H1 (cell line): ENCODE data around the gene ASTN2. TPM values are rescaled to one million over a fixed set of nuclear protein-coding genes. Genes with fewer than 3 reads are reported as not detected.

Experiments
- CTCF ChIA-PET: fragments of 300-600 bp; sonication (Branson Sonifier 250); formaldehyde crosslinking; loops from one replicate; lab custom pipeline; 2021; ENCODE audit not compliant: partially characterized antibody; lab: Charles Lee
- POLR2A ChIA-PET: fragments of 300-600 bp; sonication (Branson Sonifier 250); formaldehyde crosslinking; loops from one replicate; lab custom pipeline; 2021; ENCODE audit warnings: inconsistent platforms; ENCODE audit not compliant: partially characterized antibody; lab: Charles Lee
- DNase-seq, 2 experiments: peaks; one replicate each; pipeline versions ENCODE4 v3.0.0 to v3.0.0-alpha.2; 2010 to 2022; ENCODE audit warnings: low spot score in 2 of 2, low read depth in 1 of 2, mixed read lengths in 1 of 2
- FAIRE-seq: peaks from 2 replicates; lab custom pipeline; 2011; peaks lifted over from hg19 to GRCh38; lab: Jason Lieb, UNC
- H2AFZ ChIP-seq: 2 replicates; pipeline ENCODE4 v1.8.1; 2012; ENCODE audit warnings: low read length, inconsistent platforms
- H2AK5ac ChIP-seq: 2 replicates; pipeline ENCODE4 v1.6.1; 2013; ENCODE audit warnings: low read depth, low read length
- H2BK120ac ChIP-seq: replicated peaks from 2 replicates; pipeline ENCODE3; 2013; ENCODE audit warnings: low read depth, low read length, inconsistent platforms
- H2BK12ac ChIP-seq: 2 replicates; pipeline ENCODE4 v1.6.1; 2013; ENCODE audit warnings: low read depth, low read length
- H2BK15ac ChIP-seq: 2 replicates; pipeline ENCODE4 v1.6.1; 2013; ENCODE audit warnings: low read length
- H2BK20ac ChIP-seq: 2 replicates; pipeline ENCODE4 v1.6.1; 2013; ENCODE audit warnings: low read length
- H2BK5ac ChIP-seq: 2 replicates; pipeline ENCODE4 v1.6.1; 2013; ENCODE audit warnings: low read depth, low read length
- H3K14ac ChIP-seq: 2 replicates; pipeline ENCODE4 v1.6.1; 2013; ENCODE audit warnings: inconsistent platforms; ENCODE audit not compliant: insufficient read length
- H3K18ac ChIP-seq: 2 replicates; pipeline ENCODE4 v1.6.1; 2013; ENCODE audit warnings: low read length; ENCODE audit errors: extremely low read depth
- H3K23ac ChIP-seq: 2 replicates; pipeline ENCODE4 v1.6.1; 2013; ENCODE audit warnings: inconsistent platforms; ENCODE audit not compliant: insufficient read length
- H3K23me2 ChIP-seq: 2 replicates; pipeline ENCODE4 v1.6.1; 2013; ENCODE audit warnings: low read depth, low read length
- H3K27ac ChIP-seq: 2 replicates; pipeline ENCODE4 v1.6.1; 2011; ENCODE audit warnings: low read depth, low read length, inconsistent platforms
- H3K27me3 ChIP-seq, 4 experiments: replicated peaks in 1 of 4; 1 replicate in 1 of 4; 2 replicates in 3 of 4; pipeline versions ENCODE4 v1.6.1 to v1.8.1; 2011 to 2013; ENCODE audit warnings: low read length in 3 of 4, mild to moderate bottlenecking in 3 of 4, inconsistent platforms in 2 of 4, mixed read lengths in 2 of 4, moderate library complexity in 1 of 4; ENCODE audit not compliant: control insufficient read depth in 3 of 4, insufficient read depth in 3 of 4; ENCODE audit errors: extremely low read depth in 1 of 4
- H3K36me3 ChIP-seq, 4 experiments: 2 replicates each; pipeline versions ENCODE4 v1.6.1 to v1.8.1; 2011 to 2013; ENCODE audit warnings: mild to moderate bottlenecking in 4 of 4, low read length in 3 of 4, moderate library complexity in 2 of 4, control low read depth in 1 of 4, inconsistent platforms in 1 of 4; ENCODE audit not compliant: insufficient read depth in 4 of 4, control insufficient read depth in 2 of 4
- H3K4ac ChIP-seq: replicated peaks from 2 replicates; pipeline ENCODE3; 2013; ENCODE audit warnings: low read length, low read depth, mixed read lengths, inconsistent platforms; ENCODE audit not compliant: insufficient read length
- H3K4me1 ChIP-seq, 4 experiments: replicated peaks in 1 of 4; 1 replicate in 1 of 4; 2 replicates in 3 of 4; pipeline versions ENCODE4 v1.6.1 to v1.8.1; 2011 to 2013; ENCODE audit warnings: low read length in 3 of 4, inconsistent platforms in 2 of 4, mixed read lengths in 1 of 4; ENCODE audit not compliant: insufficient read depth in 4 of 4, control insufficient read depth in 3 of 4
- H3K4me2 ChIP-seq, 2 experiments: 2 replicates each; pipeline versions ENCODE4 v1.6.1 to v1.8.1; 2011 to 2013; ENCODE audit warnings: low read depth in 2 of 2, low read length in 2 of 2, control low read depth in 1 of 2, inconsistent platforms in 1 of 2, mild to moderate bottlenecking in 1 of 2; ENCODE audit not compliant: insufficient read depth in 1 of 2
- H3K4me3 ChIP-seq, 4 experiments: fragments of 200-600, 300-600 bp in 1 of 4; sonication (generic), shearing (Covaris generic), sonication (Bioruptor Twin) in 1 of 4; 2 replicates each; pipeline versions ENCODE4 v1.5.1 to v1.8.1; 2011 to 2016; ENCODE audit warnings: low read length in 4 of 4, low read depth in 3 of 4, control low read depth in 2 of 4, inconsistent platforms in 2 of 4, mild to moderate bottlenecking in 2 of 4, mixed read lengths in 1 of 4, moderate library complexity in 1 of 4; ENCODE audit not compliant: insufficient read depth in 2 of 4; ENCODE audit errors: extremely low read depth in 1 of 4
- H3K56ac ChIP-seq: replicated peaks from 2 replicates; pipeline ENCODE3; 2013; ENCODE audit warnings: low read depth, mild to moderate bottlenecking, mixed read lengths, low read length, inconsistent platforms; ENCODE audit not compliant: insufficient read length
- H3K79me1 ChIP-seq: 2 replicates; pipeline ENCODE4 v1.6.1; 2013; ENCODE audit warnings: low read depth, low read length, control low read depth
- H3K79me2 ChIP-seq, 2 experiments: 2 replicates each; pipeline versions ENCODE4 v1.6.1 to v1.8.1; 2012 to 2013; ENCODE audit warnings: low read length in 2 of 2, mild to moderate bottlenecking in 2 of 2, inconsistent platforms in 1 of 2; ENCODE audit not compliant: insufficient read depth in 2 of 2, control insufficient read depth in 1 of 2
- H3K9ac ChIP-seq, 4 experiments: replicated peaks in 1 of 4; 1 replicate in 1 of 4; 2 replicates in 3 of 4; pipeline versions ENCODE4 v1.6.1 to v1.8.1; 2011 to 2013; ENCODE audit warnings: low read depth in 3 of 4, low read length in 3 of 4, control low read depth in 2 of 4, mild to moderate bottlenecking in 2 of 4, moderate library complexity in 2 of 4, inconsistent platforms in 1 of 4; ENCODE audit errors: extremely low read depth in 1 of 4
- H3K9me3 ChIP-seq, 2 experiments: 2 replicates each; pipeline versions ENCODE4 v1.6.1 to v1.8.1; 2012 to 2013; ENCODE audit warnings: mild to moderate bottlenecking in 2 of 2, moderate library complexity in 2 of 2, control low read depth in 1 of 2, inconsistent platforms in 1 of 2, low read depth in 1 of 2, low read length in 1 of 2, mixed read lengths in 1 of 2; ENCODE audit not compliant: insufficient read depth in 2 of 2
- H4K20me1 ChIP-seq, 2 experiments: replicated peaks in 1 of 2; 2 replicates each; pipeline versions ENCODE3 to v1.8.1; 2011 to 2013; ENCODE audit warnings: inconsistent platforms in 2 of 2, low read length in 2 of 2, mild to moderate bottlenecking in 1 of 2; ENCODE audit not compliant: insufficient read depth in 2 of 2, control insufficient read depth in 1 of 2
- H4K5ac ChIP-seq: 2 replicates; pipeline ENCODE4 v1.6.1; 2013; ENCODE audit warnings: low read length, low read depth, mixed read lengths, inconsistent platforms; ENCODE audit not compliant: insufficient read length
- H4K8ac ChIP-seq: 2 replicates; pipeline ENCODE4 v1.8.0; 2013; ENCODE audit warnings: mild to moderate bottlenecking, moderate library complexity, low read length, inconsistent platforms; ENCODE audit not compliant: insufficient read depth; ENCODE audit errors: extremely low read depth
- H4K91ac ChIP-seq: replicated peaks from 2 replicates; pipeline ENCODE3; 2013; ENCODE audit warnings: low read length, mixed read lengths, inconsistent platforms; ENCODE audit not compliant: insufficient read length
- CBX5 ChIP-seq: fragments of 300-800, 300-1000 bp; sonication (generic); IDR thresholded peaks from 2 replicates; pipeline ENCODE4 v1.7.1; 2016; ENCODE audit warnings: antibody characterized with exemption, low read length, low read depth
- POLR2A ChIP-seq, 2 experiments: IDR thresholded peaks; 1 replicate in 1 of 2; 2 replicates in 1 of 2; pipeline ENCODE4 v1.6.1; 2011; ENCODE audit warnings: low read depth in 2 of 2, low read length in 2 of 2, mild to moderate bottlenecking in 2 of 2; ENCODE audit errors: control extremely low read depth in 1 of 2
- WGBS, 2 experiments: shearing (Covaris generic) in 1 of 2; methylation state at CpG; one replicate each; pipeline versions ENCODE4 v1.1.6 to v1.1.7; 2013 to 2015; ENCODE audit warnings: low lambda C conversion rate in 2 of 2, mixed read lengths in 2 of 2, inconsistent platforms in 1 of 2, low coverage in 1 of 2, missing lambda C conversion rate in 1 of 2; ENCODE audit not compliant: insufficient replicate concordance in 2 of 2, insufficient coverage in 1 of 2, insufficient read length in 1 of 2; ENCODE audit errors: extremely low coverage in 1 of 2, missing lambda C conversion rate in 1 of 2; 5-methylcytosine and 5-hydroxymethylcytosine counted together
- polyA plus RNA-seq, 7 experiments: library from polyadenylated mRNA; depleted of rRNA in 3 of 7; stranded (reverse) in 5 of 7; unstranded in 2 of 7; fragments of >200 nt in 5 of 7; fragments of 200-250 nt in 2 of 7; gene quantifications; 1 replicate in 5 of 7; 2 replicates in 1 of 7; 4 replicates in 1 of 7; pipeline versions ENCODE4 v1.2.1 to v1.2.3, GENCODE V29; 2011 to 2013; ENCODE audit warnings: missing spikeins in 2 of 7, mixed read lengths in 2 of 7
- total RNA-seq: library from RNA; stranded (reverse); fragmentation: NEBNext Ultra II Directional; extraction: Animal tissue kit (Norgen Biotek cat#: 25700); gene quantifications from 2 replicates; pipeline ENCODE4 v1.2.1, GENCODE V29; 2021

The ASTN2 gene
- total and polyA plus RNA-seq, 2 of the 8 experiments (the other 6 are each of a cell fraction or from before 2014, with no cell fraction given): 8.2 to 13.7 TPM

GRCh38 chr9:116992865-116993264, 422.0 kb downstream of the ASTN2 start:
- no peaks in the 10 kb centered on the region for H3K79me2 ChIP-seq
- H2BK20ac ChIP-seq: no peak overlapping the region
- H2AK5ac ChIP-seq: no peak overlapping the region
- no peaks in the 10 kb centered on the region for H4K20me1 ChIP-seq
- CTCF ChIA-PET: no interaction called here
- no peak overlapping the region for H4K91ac ChIP-seq
- H3K14ac ChIP-seq: no peak overlapping the region
- H3K18ac ChIP-seq: no peak overlapping the region
- no peaks in the 10 kb centered on the region for H3K36me3 ChIP-seq
- no peak overlapping the region for H3K9ac ChIP-seq
- no peaks in the 10 kb centered on the region; the same call in 1 of the 2 replicates for H3K23me2 ChIP-seq
- no peak overlapping the region for H2BK12ac ChIP-seq
- H3K4me1 ChIP-seq: peaks cover 0 to 4% (median 0%) of the 10 kb centered on the region in 4 experiments; a peak in 2 of 7 replicates
- H3K27me3 ChIP-seq: no peaks in the 10 kb centered on the region
- POLR2A ChIA-PET: no interaction called here
- H2BK120ac ChIP-seq: no peak overlapping the region
- no peak overlapping the region for H3K56ac ChIP-seq
- no peak overlapping the region for H2BK5ac ChIP-seq
- H4K8ac ChIP-seq: no peak overlapping the region
- no peak overlapping the region for H3K4ac ChIP-seq
- H3K23ac ChIP-seq: no peak overlapping the region
- FAIRE-seq: no peak
- H2BK15ac ChIP-seq: no peak overlapping the region
- 87% methylated on average over 2 of the region's 2 CpGs; no CpG with 5 or more reads in 1 of the 2 experiments for WGBS, 2 experiments
- no peak overlapping the region for H3K4me3 ChIP-seq
- H3K4me2 ChIP-seq: no peak overlapping the region
- H3K79me1 ChIP-seq: no peaks in the 10 kb centered on the region
- no peak for DNase-seq
- no peak overlapping the region for H3K27ac ChIP-seq
- H4K5ac ChIP-seq: no peak overlapping the region
- H3K9me3 ChIP-seq: no peaks in the 10 kb centered on the region
- H2AFZ ChIP-seq: no peak overlapping the region
- no peak for TF ChIP-seq POLR2A (IDR thresholded peaks at IDR 0.05; ENCODE audit: control extremely low read depth in 1 of 2, low read depth in 2 of 2, low read length in 2 of 2)
- TF ChIP-seq CBX5: no peak
